Parathyroid adenoma (tissue), 2 donors: Measurements from ENCODE around the gene SLC15A3.

Source experiments
- H2AFZ ChIP-seq: fragments of 300-600 bp; sonication (generic); one replicate; pipeline ENCODE4 v1.7.0; 2017; ENCODE audit warnings: antibody characterized with exemption, mild to moderate bottlenecking
- H3K27ac ChIP-seq: fragments of 300-600 bp; sonication (generic); one replicate; pipeline ENCODE4 v1.7.0; 2017
- H3K27me3 ChIP-seq: fragments of 300-600 bp; sonication (generic); one replicate; pipeline ENCODE4 v1.7.0; 2017; ENCODE audit warnings: low read length; ENCODE audit not compliant: control insufficient read depth, insufficient read depth
- H3K36me3 ChIP-seq: fragments of 300-600 bp; sonication (generic); one replicate; pipeline ENCODE4 v1.7.0; 2017; ENCODE audit warnings: low read length; ENCODE audit not compliant: control insufficient read depth, insufficient read depth
- H3K4me1 ChIP-seq: fragments of 300-600 bp; sonication (generic); one replicate; pipeline ENCODE4 v1.7.0; 2017; ENCODE audit warnings: control low read depth
- H3K4me2 ChIP-seq: fragments of 300-600 bp; sonication (generic); one replicate; pipeline ENCODE4 v1.7.0; 2017; ENCODE audit warnings: low read length
- H3K4me3 ChIP-seq: fragments of 300-600 bp; sonication (generic); one replicate; pipeline ENCODE4 v1.7.0; 2017; ENCODE audit warnings: low read depth, low read length
- H3K79me2 ChIP-seq: fragments of 300-600 bp; sonication (generic); one replicate; pipeline ENCODE4 v1.7.0; 2017; ENCODE audit warnings: control low read depth
- H3K9ac ChIP-seq: fragments of 300-600 bp; sonication (generic); one replicate; pipeline ENCODE4 v1.7.0; 2017; ENCODE audit warnings: mild to moderate bottlenecking
- H3K9me3 ChIP-seq: fragments of 300-600 bp; sonication (generic); one replicate; pipeline ENCODE4 v1.7.0; 2017; ENCODE audit warnings: low read length; ENCODE audit not compliant: control insufficient read depth
- CTCF ChIP-seq: fragments of 300-600 bp; sonication (generic); IDR thresholded peaks from one replicate; pipeline ENCODE4 v1.7.0; 2017; ENCODE audit warnings: antibody characterized with exemption, mild to moderate bottlenecking
- donor health status: primary hyperparathyroidism.

The SLC15A3 gene

GRCh38 chr11:60942219-60942618, 9.8 kb downstream of the SLC15A3 start:
- no peak overlapping the region for H2AFZ ChIP-seq
- H3K79me2 ChIP-seq = no peaks in the 10 kb centered on the region
- H3K4me1 ChIP-seq = no peaks in the 10 kb centered on the region
- no peaks in the 10 kb centered on the region for H3K36me3 ChIP-seq
- TF ChIP-seq CTCF = no peak
- H3K9ac ChIP-seq = no peak overlapping the region
- H3K27me3 ChIP-seq = no peaks in the 10 kb centered on the region
- no peak overlapping the region for H3K4me2 ChIP-seq
- H3K9me3 ChIP-seq = no peaks in the 10 kb centered on the region
- H3K27ac ChIP-seq = no peak overlapping the region
- no peak overlapping the region for H3K4me3 ChIP-seq

- no peak overlapping the region for H2AFZ ChIP-seq
- no peak overlapping the region for H3K9ac ChIP-seq
- no peaks in the 10 kb centered on the region for H3K9me3 ChIP-seq
- H3K4me2 ChIP-seq = no peak overlapping the region
- no peak overlapping the region for H3K4me3 ChIP-seq
- no peaks in the 10 kb centered on the region for H3K27me3 ChIP-seq
- no peaks in the 10 kb centered on the region for H3K4me1 ChIP-seq
- H3K79me2 ChIP-seq = no peaks in the 10 kb centered on the region
- H3K27ac ChIP-seq = no peak overlapping the region
- no peaks in the 10 kb centered on the region for H3K36me3 ChIP-seq
- TF ChIP-seq CTCF = no peak
Measured at GRCh38 chr11:60941371-60942119, 10.4 kb downstream of the SLC15A3 start.

- Histone ChIP-seq H3K79me2 (no peaks in the 10 kb centered on the region), H3K27me3 (no peaks in the 10 kb centered on the region), H3K27ac (no peak overlapping the region), H3K36me3 (no peaks in the 10 kb centered on the region), H3K9ac (no peak overlapping the region), H3K4me2 (no peak overlapping the region), H3K4me3 (no peak overlapping the region), H3K4me1 (no peaks in the 10 kb centered on the region), H2AFZ (no peak overlapping the region), H3K9me3 (no peaks in the 10 kb centered on the region)
- TF ChIP-seq CTCF = no peak
Measured at GRCh38 chr11:60939855-60940254, 12.1 kb downstream of the SLC15A3 start.

GRCh38 chr11:60939301-60939700, 12.7 kb downstream of the SLC15A3 start:
- Histone ChIP-seq H3K27me3 (no peaks in the 10 kb centered on the region), H3K79me2 (no peaks in the 10 kb centered on the region), H3K4me1 (no peaks in the 10 kb centered on the region), H3K9me3 (no peaks in the 10 kb centered on the region), H3K9ac (no peak overlapping the region), H3K36me3 (no peaks in the 10 kb centered on the region), H3K4me2 (no peak overlapping the region), H3K4me3 (no peak overlapping the region), H3K27ac (no peak overlapping the region), H2AFZ (no peak overlapping the region)
- TF ChIP-seq CTCF = no peak

- TF ChIP-seq CTCF = no peak
- Histone ChIP-seq H3K9ac (no peak overlapping the region), H3K27ac (no peak overlapping the region), H3K4me2 (no peak overlapping the region), H3K4me1 (no peaks in the 10 kb centered on the region), H3K36me3 (no peaks in the 10 kb centered on the region), H3K27me3 (no peaks in the 10 kb centered on the region), H3K79me2 (no peaks in the 10 kb centered on the region), H3K4me3 (no peak overlapping the region), H2AFZ (no peak overlapping the region), H3K9me3 (no peaks in the 10 kb centered on the region)
Measured at GRCh38 chr11:60938500-60938899, 13.5 kb downstream of the SLC15A3 start.
